H1 (cell line): Measurements from ENCODE around the gene ADAMTS6. TPM values are rescaled to one million over a fixed set of nuclear protein-coding genes. Genes with fewer than 3 reads are reported as not detected.
A peak's percentile ranks its signal among the peaks of the same experiment; 100 is the strongest.

Source experiments
- CTCF ChIA-PET: fragments of 300-600 bp; sonication (Branson Sonifier 250); formaldehyde crosslinking; loops from one replicate; lab custom pipeline; 2021; ENCODE audit not compliant: partially characterized antibody; lab: Charles Lee
- POLR2A ChIA-PET: fragments of 300-600 bp; sonication (Branson Sonifier 250); formaldehyde crosslinking; loops from one replicate; lab custom pipeline; 2021; ENCODE audit warnings: inconsistent platforms; ENCODE audit not compliant: partially characterized antibody; lab: Charles Lee
- DNase-seq, 2 experiments: peaks; one replicate each; pipeline versions ENCODE4 v3.0.0 to v3.0.0-alpha.2; 2010 to 2022; ENCODE audit warnings: low spot score in 2 of 2, low read depth in 1 of 2, mixed read lengths in 1 of 2
- FAIRE-seq: peaks from 2 replicates; lab custom pipeline; 2011; peaks lifted over from hg19 to GRCh38; lab: Jason Lieb, UNC
- H2AFZ ChIP-seq: 2 replicates; pipeline ENCODE4 v1.8.1; 2012; ENCODE audit warnings: low read length, inconsistent platforms
- H2AK5ac ChIP-seq: 2 replicates; pipeline ENCODE4 v1.6.1; 2013; ENCODE audit warnings: low read depth, low read length
- H2BK120ac ChIP-seq: replicated peaks from 2 replicates; pipeline ENCODE3; 2013; ENCODE audit warnings: low read depth, low read length, inconsistent platforms
- H2BK12ac ChIP-seq: 2 replicates; pipeline ENCODE4 v1.6.1; 2013; ENCODE audit warnings: low read depth, low read length
- H2BK15ac ChIP-seq: 2 replicates; pipeline ENCODE4 v1.6.1; 2013; ENCODE audit warnings: low read length
- H2BK20ac ChIP-seq: 2 replicates; pipeline ENCODE4 v1.6.1; 2013; ENCODE audit warnings: low read length
- H2BK5ac ChIP-seq: 2 replicates; pipeline ENCODE4 v1.6.1; 2013; ENCODE audit warnings: low read depth, low read length
- H3K14ac ChIP-seq: 2 replicates; pipeline ENCODE4 v1.6.1; 2013; ENCODE audit warnings: inconsistent platforms; ENCODE audit not compliant: insufficient read length
- H3K18ac ChIP-seq: 2 replicates; pipeline ENCODE4 v1.6.1; 2013; ENCODE audit warnings: low read length; ENCODE audit errors: extremely low read depth
- H3K23ac ChIP-seq: 2 replicates; pipeline ENCODE4 v1.6.1; 2013; ENCODE audit warnings: inconsistent platforms; ENCODE audit not compliant: insufficient read length
- H3K23me2 ChIP-seq: 2 replicates; pipeline ENCODE4 v1.6.1; 2013; ENCODE audit warnings: low read depth, low read length
- H3K27ac ChIP-seq: 2 replicates; pipeline ENCODE4 v1.6.1; 2011; ENCODE audit warnings: low read depth, low read length, inconsistent platforms
- H3K27me3 ChIP-seq, 4 experiments: replicated peaks in 1 of 4; 1 replicate in 1 of 4; 2 replicates in 3 of 4; pipeline versions ENCODE4 v1.6.1 to v1.8.1; 2011 to 2013; ENCODE audit warnings: low read length in 3 of 4, mild to moderate bottlenecking in 3 of 4, inconsistent platforms in 2 of 4, mixed read lengths in 2 of 4, moderate library complexity in 1 of 4; ENCODE audit not compliant: control insufficient read depth in 3 of 4, insufficient read depth in 3 of 4; ENCODE audit errors: extremely low read depth in 1 of 4
- H3K36me3 ChIP-seq, 4 experiments: 2 replicates each; pipeline versions ENCODE4 v1.6.1 to v1.8.1; 2011 to 2013; ENCODE audit warnings: mild to moderate bottlenecking in 4 of 4, low read length in 3 of 4, moderate library complexity in 2 of 4, control low read depth in 1 of 4, inconsistent platforms in 1 of 4; ENCODE audit not compliant: insufficient read depth in 4 of 4, control insufficient read depth in 2 of 4
- H3K4ac ChIP-seq: replicated peaks from 2 replicates; pipeline ENCODE3; 2013; ENCODE audit warnings: low read length, low read depth, mixed read lengths, inconsistent platforms; ENCODE audit not compliant: insufficient read length
- H3K4me1 ChIP-seq, 4 experiments: replicated peaks in 1 of 4; 1 replicate in 1 of 4; 2 replicates in 3 of 4; pipeline versions ENCODE4 v1.6.1 to v1.8.1; 2011 to 2013; ENCODE audit warnings: low read length in 3 of 4, inconsistent platforms in 2 of 4, mixed read lengths in 1 of 4; ENCODE audit not compliant: insufficient read depth in 4 of 4, control insufficient read depth in 3 of 4
- H3K4me2 ChIP-seq, 2 experiments: 2 replicates each; pipeline versions ENCODE4 v1.6.1 to v1.8.1; 2011 to 2013; ENCODE audit warnings: low read depth in 2 of 2, low read length in 2 of 2, control low read depth in 1 of 2, inconsistent platforms in 1 of 2, mild to moderate bottlenecking in 1 of 2; ENCODE audit not compliant: insufficient read depth in 1 of 2
- H3K4me3 ChIP-seq, 4 experiments: fragments of 200-600, 300-600 bp in 1 of 4; sonication (generic), shearing (Covaris generic), sonication (Bioruptor Twin) in 1 of 4; 2 replicates each; pipeline versions ENCODE4 v1.5.1 to v1.8.1; 2011 to 2016; ENCODE audit warnings: low read length in 4 of 4, low read depth in 3 of 4, control low read depth in 2 of 4, inconsistent platforms in 2 of 4, mild to moderate bottlenecking in 2 of 4, mixed read lengths in 1 of 4, moderate library complexity in 1 of 4; ENCODE audit not compliant: insufficient read depth in 2 of 4; ENCODE audit errors: extremely low read depth in 1 of 4
- H3K56ac ChIP-seq: replicated peaks from 2 replicates; pipeline ENCODE3; 2013; ENCODE audit warnings: low read depth, mild to moderate bottlenecking, mixed read lengths, low read length, inconsistent platforms; ENCODE audit not compliant: insufficient read length
- H3K79me1 ChIP-seq: 2 replicates; pipeline ENCODE4 v1.6.1; 2013; ENCODE audit warnings: low read depth, low read length, control low read depth
- H3K79me2 ChIP-seq, 2 experiments: 2 replicates each; pipeline versions ENCODE4 v1.6.1 to v1.8.1; 2012 to 2013; ENCODE audit warnings: low read length in 2 of 2, mild to moderate bottlenecking in 2 of 2, inconsistent platforms in 1 of 2; ENCODE audit not compliant: insufficient read depth in 2 of 2, control insufficient read depth in 1 of 2
- H3K9ac ChIP-seq, 4 experiments: replicated peaks in 1 of 4; 1 replicate in 1 of 4; 2 replicates in 3 of 4; pipeline versions ENCODE4 v1.6.1 to v1.8.1; 2011 to 2013; ENCODE audit warnings: low read depth in 3 of 4, low read length in 3 of 4, control low read depth in 2 of 4, mild to moderate bottlenecking in 2 of 4, moderate library complexity in 2 of 4, inconsistent platforms in 1 of 4; ENCODE audit errors: extremely low read depth in 1 of 4
- H3K9me3 ChIP-seq, 2 experiments: 2 replicates each; pipeline versions ENCODE4 v1.6.1 to v1.8.1; 2012 to 2013; ENCODE audit warnings: mild to moderate bottlenecking in 2 of 2, moderate library complexity in 2 of 2, control low read depth in 1 of 2, inconsistent platforms in 1 of 2, low read depth in 1 of 2, low read length in 1 of 2, mixed read lengths in 1 of 2; ENCODE audit not compliant: insufficient read depth in 2 of 2
- H4K20me1 ChIP-seq, 2 experiments: replicated peaks in 1 of 2; 2 replicates each; pipeline versions ENCODE3 to v1.8.1; 2011 to 2013; ENCODE audit warnings: inconsistent platforms in 2 of 2, low read length in 2 of 2, mild to moderate bottlenecking in 1 of 2; ENCODE audit not compliant: insufficient read depth in 2 of 2, control insufficient read depth in 1 of 2
- H4K5ac ChIP-seq: 2 replicates; pipeline ENCODE4 v1.6.1; 2013; ENCODE audit warnings: low read length, low read depth, mixed read lengths, inconsistent platforms; ENCODE audit not compliant: insufficient read length
- H4K8ac ChIP-seq: 2 replicates; pipeline ENCODE4 v1.8.0; 2013; ENCODE audit warnings: mild to moderate bottlenecking, moderate library complexity, low read length, inconsistent platforms; ENCODE audit not compliant: insufficient read depth; ENCODE audit errors: extremely low read depth
- H4K91ac ChIP-seq: replicated peaks from 2 replicates; pipeline ENCODE3; 2013; ENCODE audit warnings: low read length, mixed read lengths, inconsistent platforms; ENCODE audit not compliant: insufficient read length
- ASH2L ChIP-seq: fragments of 200-600, 300-600 bp; sonication (generic); IDR thresholded peaks from one replicate; pipeline ENCODE4 v1.7.1; 2017; ENCODE audit warnings: low read length
- BRCA1 ChIP-seq: IDR thresholded peaks from 2 replicates; pipeline ENCODE4 v1.6.1; 2012; ENCODE audit warnings: low read depth, low read length, improper control_type of control experiment
- HDAC2 ChIP-seq, 2 experiments: fragments of 300-600 bp in 1 of 2; sonication (generic) in 1 of 2; IDR thresholded peaks; 2 replicates each; pipeline ENCODE4 v1.6.1; 2011 to 2012; ENCODE audit warnings: low read depth in 2 of 2, low read length in 2 of 2, mild to moderate bottlenecking in 2 of 2, moderate library complexity in 2 of 2, borderline replicate concordance in 1 of 2, inconsistent platforms in 1 of 2
- JUN ChIP-seq: IDR thresholded peaks from 2 replicates; pipeline ENCODE4 v1.6.1; 2011; ENCODE audit warnings: low read depth, mild to moderate bottlenecking, improper control_type of control experiment, low read length
- RAD21 ChIP-seq, 2 experiments: IDR thresholded peaks in 1 of 2; conservative IDR thresholded peaks in 1 of 2; 2 replicates each; pipeline ENCODE4 v1.6.1; 2011; ENCODE audit warnings: low read depth in 2 of 2, low read length in 2 of 2, improper control_type of control experiment in 1 of 2, inconsistent platforms in 1 of 2, mild to moderate bottlenecking in 1 of 2, moderate library complexity in 1 of 2
- TAF1 ChIP-seq: IDR thresholded peaks from 2 replicates; pipeline ENCODE4 v1.6.1; 2011; ENCODE audit warnings: mild to moderate bottlenecking, low read depth, low read length
- TEAD4 ChIP-seq: IDR thresholded peaks from 2 replicates; pipeline ENCODE4 v1.6.1; 2012; ENCODE audit warnings: low read depth, low read length, inconsistent platforms, mixed read lengths
- USF2 ChIP-seq: IDR thresholded peaks from 2 replicates; pipeline ENCODE4 v1.6.1; 2011; ENCODE audit warnings: low read length, improper control_type of control experiment
- ZNF274 ChIP-seq: IDR thresholded peaks from 2 replicates; pipeline ENCODE4 v1.7.0; 2012; ENCODE audit warnings: low read length, borderline replicate concordance; ENCODE audit errors: extremely low read depth
- WGBS, 2 experiments: shearing (Covaris generic) in 1 of 2; methylation state at CpG; one replicate each; pipeline versions ENCODE4 v1.1.6 to v1.1.7; 2013 to 2015; ENCODE audit warnings: low lambda C conversion rate in 2 of 2, mixed read lengths in 2 of 2, inconsistent platforms in 1 of 2, low coverage in 1 of 2, missing lambda C conversion rate in 1 of 2; ENCODE audit not compliant: insufficient replicate concordance in 2 of 2, insufficient coverage in 1 of 2, insufficient read length in 1 of 2; ENCODE audit errors: extremely low coverage in 1 of 2, missing lambda C conversion rate in 1 of 2; 5-methylcytosine and 5-hydroxymethylcytosine counted together
- polyA plus RNA-seq, 7 experiments: library from polyadenylated mRNA; depleted of rRNA in 3 of 7; stranded (reverse) in 5 of 7; unstranded in 2 of 7; fragments of >200 nt in 5 of 7; fragments of 200-250 nt in 2 of 7; gene quantifications; 1 replicate in 5 of 7; 2 replicates in 1 of 7; 4 replicates in 1 of 7; pipeline versions ENCODE4 v1.2.1 to v1.2.3, GENCODE V29; 2011 to 2013; ENCODE audit warnings: missing spikeins in 2 of 7, mixed read lengths in 2 of 7
- total RNA-seq: library from RNA; stranded (reverse); fragmentation: NEBNext Ultra II Directional; extraction: Animal tissue kit (Norgen Biotek cat#: 25700); gene quantifications from 2 replicates; pipeline ENCODE4 v1.2.1, GENCODE V29; 2021
- TF ChIP-seq, protein P1 (sequence below): IDR thresholded peaks from 2 replicates; pipeline ENCODE4 v1.6.1; 2012; ENCODE audit warnings: low read length, inconsistent platforms

Gene ADAMTS6
- total and polyA plus RNA-seq, 2 of the 8 experiments (the other 6 are each of a cell fraction or from before 2014, with no cell fraction given): 0.74 to 2.4 TPM

- no peak overlapping the region for H2BK15ac ChIP-seq
- no peak overlapping the region for H2BK20ac ChIP-seq
- DNase-seq: no peak
- ChIA-PET POLR2A (no interaction called here), CTCF (interaction anchor here (0.7 to 6.8 kb wide), 14 partner anchors 14 to 382 kb away, joined by 3 to 63 read pairs (median 4); partner anchors contain the start of gene ADAMTS6)
- no peaks in the 10 kb centered on the region for H3K79me1 ChIP-seq
- no peak overlapping the region for H2BK5ac ChIP-seq
- H3K23me2 ChIP-seq: no peaks in the 10 kb centered on the region
- H3K27ac ChIP-seq: no peak overlapping the region
- H3K4me2 ChIP-seq: no peak overlapping the region; a peak in 1 of 4 replicates
- H4K8ac ChIP-seq: no peak overlapping the region
- FAIRE-seq: no peak
- no peak overlapping the region for H4K91ac ChIP-seq
- H3K56ac ChIP-seq: no peak overlapping the region
- no peak overlapping the region for H2BK12ac ChIP-seq
- H3K14ac ChIP-seq: no peak overlapping the region
- no peaks in the 10 kb centered on the region for H3K27me3 ChIP-seq
- H2BK120ac ChIP-seq: no peak overlapping the region
- no peak overlapping the region for H3K23ac ChIP-seq
- H3K79me2 ChIP-seq: no peaks in the 10 kb centered on the region
- H4K20me1 ChIP-seq: no peaks in the 10 kb centered on the region
- H3K36me3 ChIP-seq: no peaks in the 10 kb centered on the region
- no peak overlapping the region for H3K4ac ChIP-seq
- WGBS, 2 experiments: 89% methylated on average over 8 of the region's 8 CpGs; no CpG with 5 or more reads in 1 of the 2 experiments
- H2AFZ ChIP-seq: peak overlapping the region; percentile 92; the same call in 1 of the 2 replicates
- no peak overlapping the region for H3K18ac ChIP-seq
- no peak overlapping the region for H4K5ac ChIP-seq
- H3K9ac ChIP-seq: no peak overlapping the region
- peaks cover 4 to 6% (median 5%) of the 10 kb centered on the region in 4 experiments; a peak in 6 of 7 replicates for H3K4me1 ChIP-seq
- no peaks in the 10 kb centered on the region for H3K9me3 ChIP-seq
- H3K4me3 ChIP-seq: no peak overlapping the region
- no peak overlapping the region for H2AK5ac ChIP-seq
- TF ChIP-seq ZNF274 (no peak), BRCA1 (no peak), RAD21 (IDR thresholded peaks at IDR 0.05 in 1 of 2, conservative IDR thresholded peaks at IDR 0.05 in 1 of 2; ENCODE audit: low read depth in 2 of 2, low read length in 2 of 2) (no peak), JUN (no peak), USF2 (no peak), HDAC2 (IDR thresholded peaks at IDR 0.05; ENCODE audit: borderline replicate concordance in 1 of 2, low read depth in 2 of 2, low read length in 2 of 2) (no peak), ASH2L (no peak), TEAD4 (no peak), TAF1 (no peak)
- TF ChIP-seq, protein P1, sequence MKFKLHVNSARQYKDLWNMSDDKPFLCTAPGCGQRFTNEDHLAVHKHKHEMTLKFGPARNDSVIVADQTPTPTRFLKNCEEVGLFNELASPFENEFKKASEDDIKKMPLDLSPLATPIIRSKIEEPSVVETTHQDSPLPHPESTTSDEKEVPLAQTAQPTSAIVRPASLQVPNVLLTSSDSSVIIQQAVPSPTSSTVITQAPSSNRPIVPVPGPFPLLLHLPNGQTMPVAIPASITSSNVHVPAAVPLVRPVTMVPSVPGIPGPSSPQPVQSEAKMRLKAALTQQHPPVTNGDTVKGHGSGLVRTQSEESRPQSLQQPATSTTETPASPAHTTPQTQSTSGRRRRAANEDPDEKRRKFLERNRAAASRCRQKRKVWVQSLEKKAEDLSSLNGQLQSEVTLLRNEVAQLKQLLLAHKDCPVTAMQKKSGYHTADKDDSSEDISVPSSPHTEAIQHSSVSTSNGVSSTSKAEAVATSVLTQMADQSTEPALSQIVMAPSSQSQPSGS: no peak
Measured at GRCh38 chr5:65101632-65102100, 380.1 kb downstream of the ADAMTS6 start.
